Measurements from ENCODE around the gene EEIG1.

DNA sequence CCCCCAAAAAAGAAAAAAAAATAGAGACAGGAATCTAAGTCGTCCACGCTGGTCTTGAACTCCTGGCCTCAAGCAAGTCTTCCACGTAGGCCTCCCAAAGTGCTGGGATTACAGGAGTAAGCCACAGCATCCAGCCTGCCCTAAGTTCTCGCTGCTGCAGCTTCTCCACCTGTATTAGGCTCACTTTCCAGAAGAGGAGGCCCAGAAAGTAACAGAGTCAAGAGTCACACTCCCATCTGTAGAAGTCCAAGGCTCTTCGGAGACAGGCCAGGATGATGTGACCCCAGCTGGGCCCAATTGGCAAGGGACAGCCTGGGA, 1.8 kb downstream of the EEIG1 start:
- no peak for TF ChIP-seq POLR2A (IDR thresholded peaks at IDR 0.05)
- TF ChIP-seq, protein P1, sequence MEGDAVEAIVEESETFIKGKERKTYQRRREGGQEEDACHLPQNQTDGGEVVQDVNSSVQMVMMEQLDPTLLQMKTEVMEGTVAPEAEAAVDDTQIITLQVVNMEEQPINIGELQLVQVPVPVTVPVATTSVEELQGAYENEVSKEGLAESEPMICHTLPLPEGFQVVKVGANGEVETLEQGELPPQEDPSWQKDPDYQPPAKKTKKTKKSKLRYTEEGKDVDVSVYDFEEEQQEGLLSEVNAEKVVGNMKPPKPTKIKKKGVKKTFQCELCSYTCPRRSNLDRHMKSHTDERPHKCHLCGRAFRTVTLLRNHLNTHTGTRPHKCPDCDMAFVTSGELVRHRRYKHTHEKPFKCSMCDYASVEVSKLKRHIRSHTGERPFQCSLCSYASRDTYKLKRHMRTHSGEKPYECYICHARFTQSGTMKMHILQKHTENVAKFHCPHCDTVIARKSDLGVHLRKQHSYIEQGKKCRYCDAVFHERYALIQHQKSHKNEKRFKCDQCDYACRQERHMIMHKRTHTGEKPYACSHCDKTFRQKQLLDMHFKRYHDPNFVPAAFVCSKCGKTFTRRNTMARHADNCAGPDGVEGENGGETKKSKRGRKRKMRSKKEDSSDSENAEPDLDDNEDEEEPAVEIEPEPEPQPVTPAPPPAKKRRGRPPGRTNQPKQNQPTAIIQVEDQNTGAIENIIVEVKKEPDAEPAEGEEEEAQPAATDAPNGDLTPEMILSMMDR (IDR thresholded peaks at IDR 0.05), result no peak

Data from Peyer's patch (tissue), 4 donors.